Uterus (tissue), 2 donors: Measurements from ENCODE around the gene EFHD1.

Experiments
- POLR2A ChIP-seq, 2 donors: fragments of 450-650 bp; IDR thresholded peaks; one replicate each; pipeline ENCODE4 v1.6.1; 2016; ENCODE audit warnings: antibody characterized with exemption in 2 of 2, mild to moderate bottlenecking in 1 of 2, moderate library complexity in 1 of 2
- TF ChIP-seq, protein P1 (sequence below), 4 experiments: fragments of 200-600 bp in 2 of 4; fragments of 450-650 bp in 2 of 4; sonication (generic) in 2 of 4; IDR thresholded peaks; one replicate each; pipeline ENCODE4 v1.5.1; 2016 to 2019; ENCODE audit warnings: antibody characterized with exemption in 4 of 4, mild to moderate bottlenecking in 2 of 4, moderate library complexity in 1 of 4

GRCh38 chr2:232643813-232644347 is 10.5 kb downstream of the EFHD1 start:
- TF ChIP-seq, protein P1, sequence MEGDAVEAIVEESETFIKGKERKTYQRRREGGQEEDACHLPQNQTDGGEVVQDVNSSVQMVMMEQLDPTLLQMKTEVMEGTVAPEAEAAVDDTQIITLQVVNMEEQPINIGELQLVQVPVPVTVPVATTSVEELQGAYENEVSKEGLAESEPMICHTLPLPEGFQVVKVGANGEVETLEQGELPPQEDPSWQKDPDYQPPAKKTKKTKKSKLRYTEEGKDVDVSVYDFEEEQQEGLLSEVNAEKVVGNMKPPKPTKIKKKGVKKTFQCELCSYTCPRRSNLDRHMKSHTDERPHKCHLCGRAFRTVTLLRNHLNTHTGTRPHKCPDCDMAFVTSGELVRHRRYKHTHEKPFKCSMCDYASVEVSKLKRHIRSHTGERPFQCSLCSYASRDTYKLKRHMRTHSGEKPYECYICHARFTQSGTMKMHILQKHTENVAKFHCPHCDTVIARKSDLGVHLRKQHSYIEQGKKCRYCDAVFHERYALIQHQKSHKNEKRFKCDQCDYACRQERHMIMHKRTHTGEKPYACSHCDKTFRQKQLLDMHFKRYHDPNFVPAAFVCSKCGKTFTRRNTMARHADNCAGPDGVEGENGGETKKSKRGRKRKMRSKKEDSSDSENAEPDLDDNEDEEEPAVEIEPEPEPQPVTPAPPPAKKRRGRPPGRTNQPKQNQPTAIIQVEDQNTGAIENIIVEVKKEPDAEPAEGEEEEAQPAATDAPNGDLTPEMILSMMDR (IDR thresholded peaks at IDR 0.05): no peak
- no peak for TF ChIP-seq POLR2A (IDR thresholded peaks at IDR 0.05)
